Right atrium auricular region (tissue), 2 donors: ENCODE measurements around the gene FBXO48. TPM values are rescaled to one million over a fixed set of nuclear protein-coding genes. Genes with fewer than 3 reads are reported as not detected.
A peak's percentile ranks its signal among the peaks of the same experiment; 100 is the strongest.

ENCODE experiments used
- DNase-seq: peaks from one replicate; pipeline ENCODE4 v3.0.0-alpha.2; 2019; ENCODE audit warnings: low spot score
- H3K27ac ChIP-seq, 2 donors: fragments of 200-600 bp; sonication (generic); 1 replicate in 1 of 2; 2 replicates in 1 of 2; pipeline ENCODE4 v1.5.1; 2016 to 2019
- H3K27me3 ChIP-seq, 2 donors: fragments of 200-600 bp; sonication (generic); one replicate each; pipeline versions ENCODE4 v1.5.1 to v1.6.0; 2017 to 2019
- H3K36me3 ChIP-seq: fragments of 200-600 bp; sonication (generic); one replicate; pipeline ENCODE4 v1.5.1; 2016
- H3K4me1 ChIP-seq, 2 donors: fragments of 200-600 bp; sonication (generic); one replicate each; pipeline versions ENCODE4 v1.5.1 to v1.6.0; 2017 to 2019
- H3K4me3 ChIP-seq, 2 donors: fragments of 200-600 bp; sonication (generic); 1 replicate in 1 of 2; 2 replicates in 1 of 2; pipeline ENCODE4 v1.5.1; 2017 to 2019; ENCODE audit warnings: mild to moderate bottlenecking in 1 of 2, moderate library complexity in 1 of 2
- H3K9me3 ChIP-seq, 2 donors: fragments of 200-600 bp; sonication (generic); one replicate each; pipeline ENCODE4 v1.5.1; 2019
- total RNA-seq, 2 donors: library from RNA; depleted of rRNA; stranded (reverse); fragments of >200 nt; gene quantifications; one replicate each; pipeline ENCODE4 v1.1.0, GENCODE V29; 2016
- TF ChIP-seq, protein P1 (sequence below), 2 donors: fragments of 200-600 bp; sonication (generic); IDR thresholded peaks; one replicate each; pipeline ENCODE4 v1.5.1; 2019; ENCODE audit warnings: antibody characterized with exemption in 2 of 2

Gene FBXO48
- total RNA-seq, 2 donors from 2014 or later, result 0.33 to 0.67 TPM

DNA sequence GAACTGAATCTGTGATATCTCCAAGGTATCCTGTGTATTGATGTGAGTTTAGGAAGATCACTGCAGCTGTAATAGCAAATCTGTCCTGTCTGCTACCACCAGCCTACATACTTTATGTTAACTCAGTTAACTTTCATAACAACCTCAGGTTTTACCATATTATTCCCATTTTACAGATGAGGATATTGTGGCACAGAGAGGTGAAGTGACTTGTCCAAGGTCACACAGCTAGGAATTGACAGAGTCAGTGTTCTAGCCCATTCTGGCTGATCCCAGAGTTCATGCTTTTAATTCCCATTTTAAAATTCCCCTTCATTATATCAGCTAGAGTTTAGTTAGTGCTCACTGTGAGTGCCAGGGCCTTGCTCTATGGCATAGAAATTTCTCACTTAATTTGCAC is 52.6 kb downstream of the FBXO48 start:
- DNase-seq, result no peak
- peaks cover 0 to 18% of the 10 kb centered on the region in 2 donors for H3K4me1 ChIP-seq
- TF ChIP-seq, protein P1, sequence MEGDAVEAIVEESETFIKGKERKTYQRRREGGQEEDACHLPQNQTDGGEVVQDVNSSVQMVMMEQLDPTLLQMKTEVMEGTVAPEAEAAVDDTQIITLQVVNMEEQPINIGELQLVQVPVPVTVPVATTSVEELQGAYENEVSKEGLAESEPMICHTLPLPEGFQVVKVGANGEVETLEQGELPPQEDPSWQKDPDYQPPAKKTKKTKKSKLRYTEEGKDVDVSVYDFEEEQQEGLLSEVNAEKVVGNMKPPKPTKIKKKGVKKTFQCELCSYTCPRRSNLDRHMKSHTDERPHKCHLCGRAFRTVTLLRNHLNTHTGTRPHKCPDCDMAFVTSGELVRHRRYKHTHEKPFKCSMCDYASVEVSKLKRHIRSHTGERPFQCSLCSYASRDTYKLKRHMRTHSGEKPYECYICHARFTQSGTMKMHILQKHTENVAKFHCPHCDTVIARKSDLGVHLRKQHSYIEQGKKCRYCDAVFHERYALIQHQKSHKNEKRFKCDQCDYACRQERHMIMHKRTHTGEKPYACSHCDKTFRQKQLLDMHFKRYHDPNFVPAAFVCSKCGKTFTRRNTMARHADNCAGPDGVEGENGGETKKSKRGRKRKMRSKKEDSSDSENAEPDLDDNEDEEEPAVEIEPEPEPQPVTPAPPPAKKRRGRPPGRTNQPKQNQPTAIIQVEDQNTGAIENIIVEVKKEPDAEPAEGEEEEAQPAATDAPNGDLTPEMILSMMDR (IDR thresholded peaks at IDR 0.05), result no peak
- no peak overlapping the region for H3K27ac ChIP-seq
- no peaks in the 10 kb centered on the region for H3K36me3 ChIP-seq
- no peak overlapping the region for H3K4me3 ChIP-seq
- no peaks in the 10 kb centered on the region for H3K9me3 ChIP-seq
- H3K27me3 ChIP-seq, result no peaks in the 10 kb centered on the region

DNA sequence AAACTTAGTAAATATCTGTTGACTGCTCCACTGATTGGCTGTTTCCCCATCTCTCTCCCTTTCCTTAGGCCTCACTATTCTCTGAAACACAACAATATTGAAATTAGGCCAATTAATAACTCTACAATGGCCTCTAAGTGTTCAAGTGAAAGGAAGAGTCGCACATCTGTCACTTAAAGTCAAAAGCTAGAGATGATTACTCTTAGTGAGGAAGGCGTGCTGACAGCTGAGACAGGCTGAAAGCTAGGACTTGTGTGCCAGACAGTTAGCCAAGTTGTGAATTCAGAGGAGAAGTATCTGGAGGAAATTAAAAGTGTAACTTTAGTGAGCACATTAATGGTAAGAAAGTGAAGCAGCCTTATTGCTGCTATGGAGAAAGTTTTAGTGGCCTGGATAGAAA is 53.6 kb downstream of the FBXO48 start:
- DNase-seq, result no peak
- Histone ChIP-seq H3K9me3 (no peaks in the 10 kb centered on the region), H3K4me1 (peaks cover 0 to 18% of the 10 kb centered on the region in 2 donors), H3K36me3 (no peaks in the 10 kb centered on the region), H3K27me3 (no peaks in the 10 kb centered on the region), H3K4me3 (no peak overlapping the region), H3K27ac (no peak overlapping the region)
- TF ChIP-seq, protein P1 (IDR thresholded peaks at IDR 0.05), result no peak

DNA sequence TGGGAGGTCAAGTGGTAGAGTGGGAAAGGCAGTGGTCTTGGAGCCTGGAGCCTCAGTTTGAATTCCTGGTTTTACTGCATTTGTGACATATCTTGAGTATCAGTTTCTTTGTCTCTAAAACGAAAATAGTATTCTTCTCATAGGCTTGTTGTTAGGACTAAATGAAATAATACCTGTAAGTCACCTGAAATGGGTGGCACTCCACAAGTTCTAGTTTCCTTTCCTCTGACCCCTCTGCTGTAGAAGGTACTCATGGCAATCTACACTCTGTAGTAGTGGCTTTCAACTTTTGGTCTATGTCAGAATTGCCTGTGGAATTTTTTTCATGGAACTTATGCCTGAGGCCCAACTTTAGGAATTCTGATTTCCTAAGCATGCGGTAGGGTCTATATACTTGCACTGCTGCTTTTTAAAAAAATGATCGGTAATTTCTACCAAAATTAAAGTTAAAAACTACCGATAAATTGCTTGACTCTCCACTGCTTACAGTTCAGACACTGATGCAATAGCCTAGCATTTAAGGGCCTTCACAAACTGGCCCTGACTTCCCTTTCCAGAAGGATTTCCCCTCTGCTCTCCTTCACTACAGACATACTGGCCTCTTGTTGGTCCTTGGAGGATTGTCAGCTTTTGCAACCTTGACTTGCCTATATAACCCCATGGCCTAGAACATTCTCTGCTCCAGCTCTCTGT is 54.8 kb downstream of the FBXO48 start:
- peak overlapping the region in 1 of 2 donors; percentile 15 for H3K27ac ChIP-seq
- no peaks in the 10 kb centered on the region for H3K27me3 ChIP-seq
- peaks cover 0 to 18% of the 10 kb centered on the region in 2 donors for H3K4me1 ChIP-seq
- no peaks in the 10 kb centered on the region for H3K36me3 ChIP-seq
- no peak for DNase-seq
- TF ChIP-seq, protein P1 (IDR thresholded peaks at IDR 0.05), result no peak
- no peak overlapping the region for H3K4me3 ChIP-seq
- H3K9me3 ChIP-seq, result no peaks in the 10 kb centered on the region

DNA sequence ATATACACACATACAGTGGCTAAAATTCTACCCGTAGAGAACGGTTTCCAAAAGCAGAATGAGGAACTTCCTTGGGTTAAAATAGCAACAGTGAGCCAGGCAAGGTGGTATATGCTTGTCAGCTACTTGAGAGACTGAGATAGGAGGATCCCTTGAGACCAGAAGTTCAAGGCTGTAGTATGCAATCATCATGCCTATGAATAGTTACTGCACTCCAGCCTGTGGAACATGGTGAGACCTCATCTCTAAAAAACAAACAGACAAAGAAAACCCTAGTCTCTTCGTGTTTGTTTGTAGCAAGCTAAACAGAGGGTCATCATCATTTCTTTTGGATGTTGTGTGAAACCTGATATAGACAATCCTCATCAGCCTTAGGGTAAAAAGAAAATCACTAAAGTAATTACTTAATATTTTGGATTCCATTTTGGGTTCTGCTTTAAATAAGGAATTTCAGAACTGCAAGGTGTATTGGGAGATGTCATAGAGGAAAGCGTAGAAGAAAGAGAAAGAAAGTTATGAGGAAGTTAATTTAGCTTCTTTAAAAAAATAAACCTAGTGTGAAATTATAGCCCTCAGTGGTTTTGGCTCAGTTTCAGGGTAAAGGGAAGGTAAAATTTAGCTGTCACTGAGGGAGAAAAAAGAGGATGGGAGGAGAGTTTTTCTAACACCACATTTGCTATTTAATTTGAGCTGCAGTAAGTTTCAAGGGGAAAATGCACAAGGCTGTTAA is 55.5 kb downstream of the FBXO48 start:
- no peak for DNase-seq
- Histone ChIP-seq H3K9me3 (no peaks in the 10 kb centered on the region), H3K4me3 (no peak overlapping the region)

More for the DNA sequence above, 55.5 kb downstream of the FBXO48 start:
- no peaks in the 10 kb centered on the region for H3K27me3 ChIP-seq
- H3K4me1 ChIP-seq, result peaks cover 0 to 18% of the 10 kb centered on the region in 2 donors
- TF ChIP-seq, protein P1 (IDR thresholded peaks at IDR 0.05), result no peak
- peak overlapping the region in 1 of 2 donors; percentile 15 for H3K27ac ChIP-seq
- no peaks in the 10 kb centered on the region for H3K36me3 ChIP-seq

Other genes with a start within 250 kb of the FBXO48 start
- 10 to 100 TPM; 16.7 to 18.4 TPM for gene PPP3R1, start 214.8 kb downstream of the FBXO48 start, total RNA-seq
- 10 to 100 TPM in 1 of 2 donors, 1 to 10 TPM in 1; 9.9 to 24.9 TPM for gene CNRIP1, start 147.3 kb downstream of the FBXO48 start, total RNA-seq
- gene PLEK, start 102.0 kb downstream of the FBXO48 start, total RNA-seq, result 1 to 10 TPM; 3.1 to 4.4 TPM
- 1 to 10 TPM; 4.2 to 8.2 TPM for gene APLF, start 291 bp upstream of the FBXO48 start, total RNA-seq
- not detected for gene PROKR1, start 176.3 kb upstream of the FBXO48 start, total RNA-seq